K562 (cell line): ENCODE results near the gene ITPKA. TPM values are rescaled to one million over a fixed set of nuclear protein-coding genes. Genes with fewer than 3 reads are reported as not detected.

Experiments used
- ATAC-seq: fragments of 200-7000 bp; cut with Tn5 transposase; 3 replicates; pipeline ENCODE4 v1.9.1; 2020; ENCODE audit warnings: moderate library complexity
- BruUV-seq: library from RNA; stranded (reverse); fragments of 400-500 nt; replicated peaks from 2 replicates; lab custom pipeline; 2021; lab: Mats Ljungman, UMichigan
- CTCF ChIA-PET: fragments of 300-600 bp; formaldehyde crosslinking; extraction: SDS; loops from one replicate; lab custom pipeline; 2021; ENCODE audit warnings: low intra/inter-chr PET ratio; lab: Yijun Ruan, JAX
- POLR2A ChIA-PET: fragments of 300-600, 350-650 bp; sonication (Branson Sonifier 250); formaldehyde crosslinking; extraction: SDS; loops from one replicate; lab custom pipeline; 2021; ENCODE audit warnings: antibody characterized with exemption, inconsistent platforms; lab: Yijun Ruan, JAX
- DNase-seq, 4 experiments: peaks; one replicate each; pipeline versions ENCODE4 v3.0.0 to v3.0.0-alpha.2; 2011 to 2018; ENCODE audit warnings: low spot score in 3 of 4, mixed read lengths in 3 of 4; ENCODE audit errors: extremely low read depth in 1 of 4
- FAIRE-seq: peaks from 2 replicates; lab custom pipeline; 2011; peaks lifted over from hg19 to GRCh38; lab: Jason Lieb, UNC
- H2AFZ ChIP-seq: 2 replicates; pipeline ENCODE4 v1.6.0; 2011; ENCODE audit warnings: low read depth, low read length, control low read depth, inconsistent platforms
- H3K27ac ChIP-seq: fragments of 200-600 bp; 3 replicates; pipeline ENCODE4 v1.8.0; 2011; ENCODE audit warnings: low read depth, mild to moderate bottlenecking, control low read depth, inconsistent platforms, low read length, moderate library complexity, mixed read lengths; ENCODE audit errors: extremely low read depth
- H3K27me3 ChIP-seq, 2 experiments: fragments of 300-600 bp in 1 of 2; 2 replicates in 1 of 2; 3 replicates in 1 of 2; pipeline versions ENCODE4 v1.6.0 to v1.8.0; 2011; ENCODE audit warnings: inconsistent platforms in 2 of 2, low read length in 2 of 2, mild to moderate bottlenecking in 1 of 2, mixed read lengths in 1 of 2, moderate library complexity in 1 of 2; ENCODE audit not compliant: control insufficient read depth in 2 of 2, insufficient read depth in 2 of 2
- H3K36me3 ChIP-seq: fragments of 300-600 bp; 3 replicates; pipeline ENCODE4 v1.8.0; 2011; ENCODE audit warnings: mild to moderate bottlenecking, low read length, inconsistent platforms; ENCODE audit not compliant: control insufficient read depth, insufficient read depth
- H3K4me1 ChIP-seq, 2 experiments: fragments of 200-600 bp in 1 of 2; replicated peaks in 1 of 2; 2 replicates in 1 of 2; 3 replicates in 1 of 2; pipeline versions ENCODE4 v1.5.1 to v1.8.0; 2011; ENCODE audit warnings: inconsistent platforms in 2 of 2, low read length in 2 of 2, mild to moderate bottlenecking in 1 of 2, mixed read lengths in 1 of 2, moderate library complexity in 1 of 2; ENCODE audit not compliant: control insufficient read depth in 2 of 2, insufficient read depth in 2 of 2
- H3K4me2 ChIP-seq: 2 replicates; pipeline ENCODE4 v1.6.1; 2011; ENCODE audit warnings: low read length, control low read depth, inconsistent platforms, mixed read lengths; ENCODE audit not compliant: insufficient read depth
- H3K4me3 ChIP-seq: fragments of 200-600 bp; sonication (generic), shearing (Covaris generic); 2 replicates; pipeline ENCODE4 v1.5.1; 2016; ENCODE audit warnings: control low read depth, inconsistent platforms
- H3K79me2 ChIP-seq: fragments of 200-600 bp; 3 replicates; pipeline ENCODE4 v1.8.0; 2011; ENCODE audit warnings: low read length, inconsistent platforms; ENCODE audit not compliant: control insufficient read depth, insufficient read depth
- H3K9ac ChIP-seq, 2 experiments: 2 replicates each; pipeline versions ENCODE4 v1.6.0 to v1.6.1; 2011; ENCODE audit warnings: low read depth in 2 of 2, low read length in 2 of 2, control low read depth in 1 of 2, inconsistent platforms in 1 of 2, mild to moderate bottlenecking in 1 of 2, mixed read lengths in 1 of 2; ENCODE audit not compliant: insufficient read depth in 1 of 2
- H3K9me1 ChIP-seq: one replicate; pipeline ENCODE4 v1.6.0; 2011; ENCODE audit warnings: inconsistent platforms, mild to moderate bottlenecking, low read length, moderate library complexity; ENCODE audit not compliant: control insufficient read depth, insufficient read depth
- H3K9me3 ChIP-seq: replicated peaks from 2 replicates; pipeline ENCODE4 v1.5.1; 2011; ENCODE audit warnings: low read depth, low read length, inconsistent platforms; ENCODE audit not compliant: control insufficient read depth, insufficient read depth
- H4K20me1 ChIP-seq: replicated peaks from 2 replicates; pipeline ENCODE4 v1.6.1; 2011; ENCODE audit warnings: low read length, inconsistent platforms, mixed read lengths; ENCODE audit not compliant: control insufficient read depth, insufficient read depth
- HDGF ChIP-seq: fragments of 450-650 bp; IDR thresholded peaks from 2 replicates; pipeline ENCODE4 v1.6.1; 2016
- MYC ChIP-seq, 2 experiments: fragments of 250-450 bp in 1 of 2; sonication (Bioruptor Pico) in 1 of 2; IDR thresholded peaks; 2 replicates each; pipeline versions ENCODE4 v1.5.1 to v1.6.1; 2012 to 2021; ENCODE audit warnings: low read depth in 2 of 2, borderline replicate concordance in 1 of 2, improper control_type of control experiment in 1 of 2, low read length in 1 of 2, mild to moderate bottlenecking in 1 of 2, moderate library complexity in 1 of 2
- PCBP2 ChIP-seq: fragments of 200-400 bp; formaldehyde crosslinking; IDR thresholded peaks from 2 replicates; pipeline ENCODE4 v1.6.1; 2018; ENCODE audit warnings: low read length, low read depth, mild to moderate bottlenecking, moderate library complexity; ENCODE audit not compliant: poor library complexity, severe bottlenecking
- POLR2G ChIP-seq: fragments of 200-400 bp; formaldehyde crosslinking; IDR thresholded peaks from 2 replicates; pipeline ENCODE4 v1.6.1; 2017; ENCODE audit warnings: low read depth, mild to moderate bottlenecking, antibody characterized with exemption, low read length, moderate library complexity
- RBM39 ChIP-seq: fragments of 200-400 bp; formaldehyde crosslinking; optimal IDR thresholded peaks from 2 replicates; pipeline ENCODE3; 2018; ENCODE audit warnings: low read depth, low read length
- TEAD1 ChIP-seq, 2 experiments: fragments of 450-650 bp in 1 of 2; sonication (generic) in 1 of 2; formaldehyde crosslinking; IDR thresholded peaks; 2 replicates each; pipeline versions ENCODE4 v1.4.0 to v1.8.0; 2020 to 2022; ENCODE audit warnings: mild to moderate bottlenecking in 2 of 2, missing genetic modification reagents in 1 of 2
- TRIM24 ChIP-seq, 2 experiments: fragments of 450-650 bp; IDR thresholded peaks; 2 replicates each; pipeline ENCODE4 v1.6.1; 2016
- ZBTB34 ChIP-seq: fragments of 250-450 bp; sonication (Bioruptor Pico); IDR thresholded peaks from 2 replicates; pipeline ENCODE4 v1.8.0; 2021; ENCODE audit warnings: mild to moderate bottlenecking, moderate library complexity
- ZNF217 ChIP-seq: sonication (generic); formaldehyde crosslinking; IDR thresholded peaks from 2 replicates; pipeline ENCODE4 v1.8.0; 2022; ENCODE audit warnings: mild to moderate bottlenecking, missing genetic modification reagents
- ZNF57 ChIP-seq: fragments of 450-650 bp; formaldehyde crosslinking; IDR thresholded peaks from 2 replicates; pipeline ENCODE4 v1.4.0; 2020; ENCODE audit warnings: mild to moderate bottlenecking, moderate library complexity
- WGBS: fragments of 100-300 bp; shearing (Covaris generic); methylation state at CpG from one replicate; pipeline ENCODE4 v1.1.6; 2016; ENCODE audit warnings: low coverage, mixed read lengths; ENCODE audit not compliant: insufficient coverage; ENCODE audit errors: missing lambda C conversion rate; 5-methylcytosine and 5-hydroxymethylcytosine counted together
- in situ Hi-C: fragments of 300-500 bp; cut with MboI; formaldehyde crosslinking; loops from 4 replicates; pipeline ENCODE4 v1.15.0; 2018; ENCODE audit warnings: inconsistent platforms, mixed read lengths
- intact Hi-C: fragments of 100-400 bp; cut with micrococcal nuclease; formaldehyde crosslinking; loops from 2 replicates; pipeline ENCODE4 v1.14.2; 2022
- polyA plus RNA-seq, 8 experiments: library from polyadenylated mRNA; depleted of rRNA in 4 of 8; stranded (reverse) in 5 of 8; unstranded in 3 of 8; fragments of >200 nt; fragmentation: Nextera tagmentation in 2 of 8; fragmentation: Illumina TruSeq in 1 of 8; extraction: Ambion mirVana in 2 of 8; extraction: Trizol in 1 of 8; gene quantifications; 2 replicates each; pipeline versions ENCODE4 v1.2.1 to v1.2.3, GENCODE V29; 2011 to 2014; ENCODE audit warnings: inconsistent platforms in 1 of 8, missing spikeins in 1 of 8
- total RNA-seq, 7 experiments: library from RNA; depleted of rRNA in 6 of 7; stranded (reverse); fragments of >200 nt in 6 of 7; fragmentation: Illumina TruSeq in 2 of 7; extraction: Trizol in 2 of 7; gene quantifications; 2 replicates each; pipeline versions ENCODE4 v1.2.1 to v1.2.3, GENCODE V29; 2011 to 2021; ENCODE audit warnings: low replicate concordance in 1 of 7
- TF ChIP-seq, protein P1 (sequence below): fragments of 450-650 bp; IDR thresholded peaks from 2 replicates; pipeline ENCODE4 v1.6.1; 2016; ENCODE audit warnings: missing biosample characterization, missing genetic modification characterization
- TF ChIP-seq, protein P2 (sequence below): fragments of 450-650 bp; IDR thresholded peaks from 2 replicates; pipeline ENCODE4 v1.6.1; 2018; ENCODE audit not compliant: partially characterized antibody
- TF ChIP-seq, protein P3 (sequence below), 3 experiments: IDR thresholded peaks in 2 of 3; conservative IDR thresholded peaks in 1 of 3; 2 replicates each; pipeline ENCODE4 v1.5.1; 2011 to 2012; ENCODE audit warnings: low read length in 3 of 3, mild to moderate bottlenecking in 3 of 3, control low read depth in 2 of 3, improper control_type of control experiment in 1 of 3, inconsistent platforms in 1 of 3, low read depth in 1 of 3, mixed read lengths in 1 of 3, moderate library complexity in 1 of 3; ENCODE audit not compliant: insufficient read depth in 2 of 3

The ITPKA gene
- total and polyA plus RNA-seq, 9 of the 15 experiments (the other 6 are each of a cell fraction or from before 2014, with no cell fraction given) = 0.14 to 68.4 (median 11.5) TPM

- Histone ChIP-seq H3K9ac (peak overlapping the region in 1 of 2 experiments; percentile 37; a peak in 2 of 4 replicates), H3K9me1 (no peaks in the 10 kb centered on the region), H3K36me3 (peaks cover 19% of the 10 kb centered on the region; the same call in 1 of the 3 replicates), H4K20me1 (no peaks in the 10 kb centered on the region), H2AFZ (no peak overlapping the region), H3K27ac (no peak overlapping the region), H3K4me2 (no peak overlapping the region), H3K9me3 (no peaks in the 10 kb centered on the region), H3K4me1 (peaks cover 0 to 8% of the 10 kb centered on the region in 2 experiments; a peak in 4 of 5 replicates), H3K27me3 (no peaks in the 10 kb centered on the region), H3K79me2 (no peaks in the 10 kb centered on the region), H3K4me3 (no peak overlapping the region)
- ChIA-PET POLR2A (interaction anchor here (0.6 to 1.3 kb wide), 2 partner anchors 16 to 54 kb away, joined by 3 read pairs; no protein-coding TSS in a partner anchor), CTCF (no interaction called here)
- ATAC-seq (peak; percentile 22), DNase-seq (no peak), FAIRE-seq (no peak)
- in situ Hi-C loops = no loop called here
- WGBS = 49% methylated on average over 9 of the region's 10 CpGs
- intact Hi-C loops = no loop called here
- no TSS peak for BruUV-seq
- TF ChIP-seq, protein P1, sequence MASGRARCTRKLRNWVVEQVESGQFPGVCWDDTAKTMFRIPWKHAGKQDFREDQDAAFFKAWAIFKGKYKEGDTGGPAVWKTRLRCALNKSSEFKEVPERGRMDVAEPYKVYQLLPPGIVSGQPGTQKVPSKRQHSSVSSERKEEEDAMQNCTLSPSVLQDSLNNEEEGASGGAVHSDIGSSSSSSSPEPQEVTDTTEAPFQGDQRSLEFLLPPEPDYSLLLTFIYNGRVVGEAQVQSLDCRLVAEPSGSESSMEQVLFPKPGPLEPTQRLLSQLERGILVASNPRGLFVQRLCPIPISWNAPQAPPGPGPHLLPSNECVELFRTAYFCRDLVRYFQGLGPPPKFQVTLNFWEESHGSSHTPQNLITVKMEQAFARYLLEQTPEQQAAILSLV (tag) = no peak
- no peak for TF ChIP-seq PCBP2
- TF ChIP-seq, protein P2, sequence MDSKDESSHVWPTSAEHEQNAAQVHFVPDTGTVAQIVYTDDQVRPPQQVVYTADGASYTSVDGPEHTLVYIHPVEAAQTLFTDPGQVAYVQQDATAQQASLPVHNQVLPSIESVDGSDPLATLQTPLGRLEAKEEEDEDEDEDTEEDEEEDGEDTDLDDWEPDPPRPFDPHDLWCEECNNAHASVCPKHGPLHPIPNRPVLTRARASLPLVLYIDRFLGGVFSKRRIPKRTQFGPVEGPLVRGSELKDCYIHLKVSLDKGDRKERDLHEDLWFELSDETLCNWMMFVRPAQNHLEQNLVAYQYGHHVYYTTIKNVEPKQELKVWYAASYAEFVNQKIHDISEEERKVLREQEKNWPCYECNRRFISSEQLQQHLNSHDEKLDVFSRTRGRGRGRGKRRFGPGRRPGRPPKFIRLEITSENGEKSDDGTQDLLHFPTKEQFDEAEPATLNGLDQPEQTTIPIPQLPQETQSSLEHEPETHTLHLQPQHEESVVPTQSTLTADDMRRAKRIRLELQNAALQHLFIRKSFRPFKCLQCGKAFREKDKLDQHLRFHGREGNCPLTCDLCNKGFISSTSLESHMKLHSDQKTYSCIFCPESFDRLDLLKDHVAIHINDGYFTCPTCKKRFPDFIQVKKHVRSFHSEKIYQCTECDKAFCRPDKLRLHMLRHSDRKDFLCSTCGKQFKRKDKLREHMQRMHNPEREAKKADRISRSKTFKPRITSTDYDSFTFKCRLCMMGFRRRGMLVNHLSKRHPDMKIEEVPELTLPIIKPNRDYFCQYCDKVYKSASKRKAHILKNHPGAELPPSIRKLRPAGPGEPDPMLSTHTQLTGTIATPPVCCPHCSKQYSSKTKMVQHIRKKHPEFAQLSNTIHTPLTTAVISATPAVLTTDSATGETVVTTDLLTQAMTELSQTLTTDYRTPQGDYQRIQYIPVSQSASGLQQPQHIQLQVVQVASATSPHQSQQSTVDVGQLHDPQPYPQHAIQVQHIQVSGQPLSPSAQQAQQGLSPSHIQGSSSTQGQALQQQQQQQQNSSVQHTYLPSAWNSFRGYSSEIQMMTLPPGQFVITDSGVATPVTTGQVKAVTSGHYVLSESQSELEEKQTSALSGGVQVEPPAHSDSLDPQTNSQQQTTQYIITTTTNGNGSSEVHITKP = no peak
- peak; percentile 39; the same call in 1 of the 2 replicates for TF ChIP-seq POLR2G
- TF ChIP-seq, protein P3, sequence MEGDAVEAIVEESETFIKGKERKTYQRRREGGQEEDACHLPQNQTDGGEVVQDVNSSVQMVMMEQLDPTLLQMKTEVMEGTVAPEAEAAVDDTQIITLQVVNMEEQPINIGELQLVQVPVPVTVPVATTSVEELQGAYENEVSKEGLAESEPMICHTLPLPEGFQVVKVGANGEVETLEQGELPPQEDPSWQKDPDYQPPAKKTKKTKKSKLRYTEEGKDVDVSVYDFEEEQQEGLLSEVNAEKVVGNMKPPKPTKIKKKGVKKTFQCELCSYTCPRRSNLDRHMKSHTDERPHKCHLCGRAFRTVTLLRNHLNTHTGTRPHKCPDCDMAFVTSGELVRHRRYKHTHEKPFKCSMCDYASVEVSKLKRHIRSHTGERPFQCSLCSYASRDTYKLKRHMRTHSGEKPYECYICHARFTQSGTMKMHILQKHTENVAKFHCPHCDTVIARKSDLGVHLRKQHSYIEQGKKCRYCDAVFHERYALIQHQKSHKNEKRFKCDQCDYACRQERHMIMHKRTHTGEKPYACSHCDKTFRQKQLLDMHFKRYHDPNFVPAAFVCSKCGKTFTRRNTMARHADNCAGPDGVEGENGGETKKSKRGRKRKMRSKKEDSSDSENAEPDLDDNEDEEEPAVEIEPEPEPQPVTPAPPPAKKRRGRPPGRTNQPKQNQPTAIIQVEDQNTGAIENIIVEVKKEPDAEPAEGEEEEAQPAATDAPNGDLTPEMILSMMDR (IDR thresholded peaks at IDR 0.05 in 2 of 3, conservative IDR thresholded peaks at IDR 0.05 in 1 of 3; ENCODE audit: insufficient read depth in 2 of 3, low read depth in 1 of 3, low read length in 3 of 3) = 0 out of 6 replicates have a peak, but pooled peaks of 1 of the 3 experiments have one; percentile 2
- no peak for TF ChIP-seq MYC (IDR thresholded peaks at IDR 0.05; ENCODE audit: low read depth, low read length)
- no peak for TF ChIP-seq MYC (CRISPR knock-in tag; IDR thresholded peaks at IDR 0.05; ENCODE audit: borderline replicate concordance, low read depth)
- TF ChIP-seq HDGF = no peak
- no peak for TF ChIP-seq RBM39
- TF ChIP-seq TRIM24 (IDR thresholded peaks at IDR 0.05) = no peak
- no peak for TF ChIP-seq ZNF57 (CRISPR knock-in tag)
- no peak for TF ChIP-seq ZNF217 (CRISPR knock-in tag)
- TF ChIP-seq ZBTB34 (CRISPR knock-in tag) = no peak
- TF ChIP-seq TEAD1 (CRISPR knock-in tag; IDR thresholded peaks at IDR 0.05) = no peak
These were observed 13.2 kb downstream of the ITPKA start for GRCh38 chr15:41506796-41507341.
